GM19397 (cell line): ENCODE measurements around the gene PACRG.

ENCODE experiments used
- ATAC-seq: cut with Tn5 transposase; IDR thresholded peaks from one replicate; pipeline ENCODE4 v1.9.1; 2021; ENCODE audit warnings: mild to moderate bottlenecking, moderate library complexity; ENCODE audit not compliant: unreplicated experiment

PACRG gene

GRCh38 chr6:163341224-163342061 is 613.7 kb downstream of the PACRG start:
- ATAC-seq, result no peak

- ATAC-seq, result no peak
Observed at GRCh38 chr6:163342571-163343539, 615.1 kb downstream of the PACRG start.

- ATAC-seq, result no peak
Observed at GRCh38 chr6:163343609-163344008, 615.8 kb downstream of the PACRG start.

- no peak for ATAC-seq
Observed at GRCh38 chr6:163344411-163344810, 616.6 kb downstream of the PACRG start.

- ATAC-seq, result no peak
Observed at GRCh38 chr6:163345931-163346330, 618.2 kb downstream of the PACRG start.

GRCh38 chr6:163346497-163346961 is 618.8 kb downstream of the PACRG start:
- no peak for ATAC-seq

GRCh38 chr6:163347021-163347446 is 619.3 kb downstream of the PACRG start:
- no peak for ATAC-seq

- no peak for ATAC-seq
Observed at GRCh38 chr6:163348789-163349680, 621.3 kb downstream of the PACRG start.

GRCh38 chr6:163349696-163350095 is 621.9 kb downstream of the PACRG start:
- ATAC-seq, result no peak

GRCh38 chr6:163351013-163351412 is 623.2 kb downstream of the PACRG start:
- ATAC-seq, result no peak

GRCh38 chr6:163352011-163352685 is 624.4 kb downstream of the PACRG start:
- ATAC-seq, result no peak

GRCh38 chr6:163352966-163353365 is 625.2 kb downstream of the PACRG start:
- no peak for ATAC-seq

GRCh38 chr6:163354085-163354484 is 626.3 kb downstream of the PACRG start:
- no peak for ATAC-seq

- ATAC-seq, result peak; percentile 72
Observed at GRCh38 chr6:163354761-163355425, 627.1 kb downstream of the PACRG start.

GRCh38 chr6:163355426-163355991 is 627.7 kb downstream of the PACRG start:
- no peak for ATAC-seq

- ATAC-seq, result no peak
Observed at GRCh38 chr6:163356324-163356723, 628.5 kb downstream of the PACRG start.

GRCh38 chr6:163356743-163357142 is 629.0 kb downstream of the PACRG start:
- ATAC-seq, result no peak

GRCh38 chr6:163364641-163365040 is 636.9 kb downstream of the PACRG start:
- ATAC-seq, result no peak
